GM12878 (cell line): ENCODE data around the gene GOLGA7B. TPM values are rescaled to one million over a fixed set of nuclear protein-coding genes. Genes with fewer than 3 reads are reported as not detected.

ENCODE experiments used
- ATAC-seq: fragments of 200-7000 bp; cut with Tn5 transposase; 3 replicates; pipeline ENCODE4 v1.9.1; 2020; ENCODE audit warnings: mild to moderate bottlenecking, moderate library complexity
- BruUV-seq: library from RNA; stranded (reverse); fragments of 400-500 nt; replicated peaks from 2 replicates; lab custom pipeline; 2021; lab: Mats Ljungman, UMichigan
- CTCF ChIA-PET: fragments of 300-600 bp; sonication (Branson Sonifier 250); formaldehyde crosslinking; extraction: SDS; loops from one replicate; lab custom pipeline; 2021; ENCODE audit warnings: inconsistent platforms; lab: Yijun Ruan, JAX
- POLR2A ChIA-PET: fragments of 350-600 bp; formaldehyde crosslinking; extraction: SDS; loops from one replicate; lab custom pipeline; 2021; ENCODE audit warnings: inconsistent platforms; lab: Charles Lee
- RAD21 ChIA-PET: fragments of 300-600 bp; sonication (Branson Sonifier 250); formaldehyde crosslinking; loops from one replicate; lab custom pipeline; 2023; ENCODE audit warnings: antibody characterized with exemption; ENCODE audit not compliant: unreplicated experiment; lab: Charles Lee
- SMC1A ChIA-PET: fragments of 300-600 bp; sonication (Branson Sonifier 250); formaldehyde crosslinking; loops from one replicate; lab custom pipeline; 2023; ENCODE audit not compliant: unreplicated experiment, uncharacterized antibody; lab: Charles Lee
- DNase-seq: peaks from one replicate; pipeline ENCODE4 v3.0.0-alpha.2; 2011; ENCODE audit warnings: low read depth, low spot score
- FAIRE-seq: peaks from 3 replicates; lab custom pipeline; 2011; peaks lifted over from hg19 to GRCh38; lab: Jason Lieb, UNC
- H2AFZ ChIP-seq: 2 replicates; pipeline ENCODE4 v1.6.0; 2011; ENCODE audit warnings: low read depth, low read length, control low read depth; ENCODE audit not compliant: control insufficient read depth
- H3K27ac ChIP-seq: 2 replicates; pipeline ENCODE4 v1.5.1; 2011; ENCODE audit warnings: control low read depth; ENCODE audit not compliant: control insufficient read depth, insufficient read depth
- H3K27me3 ChIP-seq, 2 experiments: replicated peaks in 1 of 2; 2 replicates each; pipeline versions ENCODE4 v1.6.0 to v1.6.1; 2011; ENCODE audit warnings: low read length in 1 of 2; ENCODE audit not compliant: control insufficient read depth in 2 of 2, insufficient read depth in 2 of 2
- H3K36me3 ChIP-seq, 2 experiments: 2 replicates each; pipeline ENCODE4 v1.5.1; 2011; ENCODE audit warnings: low read length in 1 of 2; ENCODE audit not compliant: control insufficient read depth in 2 of 2, insufficient read depth in 2 of 2
- H3K4me1 ChIP-seq: 2 replicates; pipeline ENCODE4 v1.6.1; 2011; ENCODE audit warnings: mild to moderate bottlenecking, low read length, moderate library complexity, mixed read lengths; ENCODE audit not compliant: control insufficient read depth, insufficient read depth
- H3K4me2 ChIP-seq: 2 replicates; pipeline ENCODE4 v1.6.0; 2011; ENCODE audit warnings: control low read depth; ENCODE audit not compliant: control insufficient read depth, insufficient read depth
- H3K4me3 ChIP-seq: fragments of 200-600 bp; sonication (generic); 2 replicates; pipeline ENCODE4 v1.5.1; 2016
- H3K79me2 ChIP-seq: 2 replicates; pipeline ENCODE4 v1.6.0; 2011; ENCODE audit warnings: low read length; ENCODE audit not compliant: control insufficient read depth, insufficient read depth
- H3K9ac ChIP-seq: 2 replicates; pipeline ENCODE4 v1.8.0; 2011; ENCODE audit warnings: low read length, control low read depth, mixed read lengths; ENCODE audit not compliant: control insufficient read depth, insufficient read depth
- H3K9me3 ChIP-seq: replicated peaks from 3 replicates; pipeline ENCODE4 v1.5.1; 2011; ENCODE audit warnings: mild to moderate bottlenecking, low read length; ENCODE audit not compliant: control insufficient read depth, insufficient read depth
- H4K20me1 ChIP-seq: 2 replicates; pipeline ENCODE4 v1.6.0; 2011; ENCODE audit not compliant: control insufficient read depth, insufficient read depth
- BCL3 ChIP-seq: IDR thresholded peaks from 2 replicates; pipeline ENCODE4 v1.6.1; 2011; ENCODE audit warnings: borderline replicate concordance, low read depth, mild to moderate bottlenecking, moderate library complexity, low read length; ENCODE audit not compliant: insufficient read depth, poor library complexity, severe bottlenecking
- CEBPZ ChIP-seq: fragments of 150-350 bp; IDR thresholded peaks from 2 replicates; pipeline ENCODE4 v1.6.1; 2016; ENCODE audit warnings: low read depth, low read length
- EGR1 ChIP-seq, 2 experiments: IDR thresholded peaks; 1 replicate in 1 of 2; 2 replicates in 1 of 2; pipeline ENCODE4 v1.6.1; 2011 to 2012; ENCODE audit warnings: low read depth in 2 of 2, low read length in 2 of 2, borderline replicate concordance in 1 of 2, mild to moderate bottlenecking in 1 of 2, moderate library complexity in 1 of 2
- ETV6 ChIP-seq, 2 experiments: fragments of 450-650 bp in 1 of 2; IDR thresholded peaks in 1 of 2; conservative IDR thresholded peaks in 1 of 2; 2 replicates each; pipeline ENCODE4 v1.6.1; 2014; ENCODE audit warnings: antibody characterized with exemption in 1 of 2, borderline replicate concordance in 1 of 2, low read depth in 1 of 2, mild to moderate bottlenecking in 1 of 2, moderate library complexity in 1 of 2
- GATAD2B ChIP-seq: fragments of 450-650 bp; conservative IDR thresholded peaks from 2 replicates; pipeline ENCODE4 v1.6.1; 2017; ENCODE audit warnings: low read depth, mild to moderate bottlenecking, moderate library complexity
- HDAC2 ChIP-seq: fragments of 200-600 bp; sonication (generic); IDR thresholded peaks from 2 replicates; pipeline ENCODE4 v1.6.1; 2017
- MYC ChIP-seq: IDR thresholded peaks from 2 replicates; pipeline ENCODE4 v1.6.1; 2011; ENCODE audit warnings: mild to moderate bottlenecking, low read length, moderate library complexity, inconsistent platforms; ENCODE audit not compliant: insufficient read depth, insufficient replicate concordance, insufficient read length, severe bottlenecking
- TCF7 ChIP-seq: IDR thresholded peaks from 2 replicates; pipeline ENCODE4 v1.6.1; 2014; ENCODE audit warnings: antibody characterized with exemption, borderline replicate concordance
- ZBTB33 ChIP-seq: fragments of 450-650 bp; IDR thresholded peaks from 2 replicates; pipeline ENCODE4 v1.6.1; 2017; ENCODE audit warnings: mild to moderate bottlenecking
- ZNF687 ChIP-seq: fragments of 450-650 bp; IDR thresholded peaks from 2 replicates; pipeline ENCODE4 v1.6.1; 2017; ENCODE audit warnings: mild to moderate bottlenecking, moderate library complexity
- WGBS: methylation state at CpG from one replicate; pipeline ENCODE4 v1.1.6; 2016; ENCODE audit warnings: low lambda C conversion rate; ENCODE audit not compliant: insufficient replicate concordance, insufficient coverage; ENCODE audit errors: missing lambda C conversion rate; 5-methylcytosine and 5-hydroxymethylcytosine counted together
- in situ Hi-C: fragments of 300-500 bp; cut with MboI; formaldehyde crosslinking; loops from 9 replicates; pipeline ENCODE4 v1.14.3; 2018; ENCODE audit warnings: mixed read lengths
- intact Hi-C: fragments of 100-400 bp; cut with micrococcal nuclease; formaldehyde crosslinking; loops from one replicate; pipeline ENCODE4 v1.14.2; 2022; ENCODE audit not compliant: unreplicated experiment
- polyA plus RNA-seq, 11 experiments: library from polyadenylated mRNA; depleted of rRNA in 4 of 11; unstranded in 6 of 11; stranded (reverse) in 5 of 11; fragments of >200 nt; fragmentation: Nextera tagmentation in 4 of 11; fragmentation: Illumina TruSeq in 1 of 11; extraction: Ambion mirVana in 4 of 11; extraction: Trizol in 1 of 11; gene quantifications; 1 replicate in 1 of 11; 2 replicates in 10 of 11; pipeline versions ENCODE4 v1.2.1 to v1.2.3, GENCODE V29; 2011 to 2016; ENCODE audit warnings: inconsistent platforms in 2 of 11, missing spikeins in 2 of 11, low read depth in 1 of 11
- total RNA-seq, 4 experiments: library from RNA; depleted of rRNA in 3 of 4; stranded (reverse); fragments of >200 nt in 3 of 4; fragmentation: Illumina TruSeq in 1 of 4; extraction: Trizol in 1 of 4; gene quantifications; 2 replicates each; pipeline versions ENCODE4 v1.2.1 to v1.2.3, GENCODE V29; 2013 to 2021

GOLGA7B gene
- total and polyA plus RNA-seq, 10 of the 15 experiments (the other 5 are each of a cell fraction or from before 2014, with no cell fraction given) = 0.01 to 0.02 (median 0.01) TPM; not detected in 7

GRCh38 chr10:97913614-97914013, 64.0 kb downstream of the GOLGA7B start:
- 45% methylated on average over 6 of the region's 6 CpGs for WGBS
- no peak overlapping the region for H3K4me3 ChIP-seq
- no peaks in the 10 kb centered on the region for H3K36me3 ChIP-seq
- no peak overlapping the region for H3K27ac ChIP-seq
- H3K79me2 ChIP-seq = no peaks in the 10 kb centered on the region
- no peak overlapping the region for H3K4me2 ChIP-seq
- FAIRE-seq = no peak
- no peak for ATAC-seq
- H2AFZ ChIP-seq = no peak overlapping the region
- DNase-seq = no peak
- RAD21 ChIA-PET = no interaction called here
- H3K27me3 ChIP-seq = peaks cover 0 to 2% of the 10 kb centered on the region in 2 experiments; a peak in 2 of 4 replicates
- H3K4me1 ChIP-seq = no peaks in the 10 kb centered on the region
- CTCF ChIA-PET = interaction anchor here (7.1 kb wide), 1 partner anchor 128 kb away, joined by 143 read pairs; no protein-coding TSS in a partner anchor
- SMC1A ChIA-PET = interaction anchor here (2.7 kb wide), 1 partner anchor 128 kb away, joined by 25 read pairs; no protein-coding TSS in a partner anchor
- H3K9me3 ChIP-seq = no peaks in the 10 kb centered on the region
- POLR2A ChIA-PET = no interaction called here
- no peak overlapping the region for H3K9ac ChIP-seq
- H4K20me1 ChIP-seq = no peaks in the 10 kb centered on the region
- in situ Hi-C loops = no loop called here
- intact Hi-C loops = loop anchor here (1.0 to 10.0 kb wide), 4 partner anchors 115 to 751 kb away; no protein-coding TSS in a partner anchor
- BruUV-seq = no TSS peak
- TF ChIP-seq BCL3 (no peak), GATAD2B (no peak), CEBPZ (no peak), TCF7 (no peak), EGR1 (IDR thresholded peaks at IDR 0.05; ENCODE audit: borderline replicate concordance in 1 of 2, low read depth in 2 of 2, low read length in 2 of 2) (no peak), ETV6 (conservative IDR thresholded peaks at IDR 0.05 in 1 of 2, IDR thresholded peaks at IDR 0.05 in 1 of 2; ENCODE audit: borderline replicate concordance in 1 of 2, low read depth in 1 of 2) (no peak), HDAC2 (no peak), ZBTB33 (no peak), MYC (no peak), ZNF687 (no peak)
